ENCODE results near the gene SEMA6B. TPM values are rescaled to one million over a fixed set of nuclear protein-coding genes. Genes with fewer than 3 reads are reported as not detected.

Gene SEMA6B
- total RNA-seq, 1 donor from 2014 or later: 9.5 TPM

DNA sequence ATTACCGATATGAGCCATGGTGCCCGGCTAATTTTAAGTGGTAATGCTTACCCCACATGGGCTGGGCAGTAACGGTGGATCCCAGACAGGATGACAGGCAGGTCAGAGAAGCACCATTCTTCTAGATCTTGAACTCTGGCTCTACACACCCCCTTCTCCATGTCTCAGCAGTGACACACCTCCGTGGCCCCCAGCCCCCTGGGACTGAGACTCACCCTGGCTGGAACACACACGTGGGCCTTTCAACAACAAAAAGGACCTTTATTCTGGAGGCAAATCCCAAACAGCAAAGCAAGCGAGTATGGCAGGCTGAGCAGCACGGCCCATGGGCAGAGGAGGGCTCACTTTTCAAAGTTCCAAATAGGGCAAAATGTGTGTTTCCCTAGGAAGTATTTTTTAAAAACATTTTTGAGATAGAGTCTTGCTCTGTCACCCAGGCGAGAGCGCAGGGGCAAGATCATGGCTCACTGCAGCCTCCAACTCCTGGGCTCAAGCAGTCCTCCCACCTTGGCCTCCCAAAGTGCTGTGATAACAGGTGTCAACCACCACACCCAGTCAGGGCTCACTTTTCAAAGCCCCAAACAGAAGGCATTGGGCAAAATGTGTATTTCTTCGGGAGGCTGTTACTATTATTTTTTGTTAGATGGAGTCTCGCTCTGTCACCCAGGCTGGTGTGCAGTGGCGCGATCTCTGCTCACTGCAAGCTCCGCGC lies 37.0 kb downstream of the SEMA6B start:
- H3K4me1 Mint-ChIP-seq (ENCODE audit: unreplicated experiment): no peaks in the 10 kb centered on the region
- no peak overlapping the region for H3K4me3 Mint-ChIP-seq
- no peaks in the 10 kb centered on the region for H3K9me3 Mint-ChIP-seq
- H3K36me3 Mint-ChIP-seq: no peaks in the 10 kb centered on the region
- H3K27me3 Mint-ChIP-seq: no peaks in the 10 kb centered on the region
- no peak for DNase-seq (ENCODE audit: extremely low spot score, unreplicated experiment)
- no peak overlapping the region for H3K27ac Mint-ChIP-seq
- no peak for TF ChIP-seq CTCF (conservative IDR thresholded peaks at IDR 0.05)

GRCh38 chr19:4521888-4522242 lies 37.6 kb downstream of the SEMA6B start:
- H3K27me3 Mint-ChIP-seq: no peaks in the 10 kb centered on the region
- H3K27ac Mint-ChIP-seq: no peak overlapping the region
- H3K4me3 Mint-ChIP-seq: no peak overlapping the region
- TF ChIP-seq CTCF (conservative IDR thresholded peaks at IDR 0.05): no peak
- no peaks in the 10 kb centered on the region for H3K9me3 Mint-ChIP-seq
- no peak for DNase-seq (ENCODE audit: extremely low spot score, unreplicated experiment)
- H3K4me1 Mint-ChIP-seq (ENCODE audit: unreplicated experiment): no peaks in the 10 kb centered on the region
- H3K36me3 Mint-ChIP-seq: no peaks in the 10 kb centered on the region

- no peak for TF ChIP-seq CTCF (conservative IDR thresholded peaks at IDR 0.05)
- H3K27ac Mint-ChIP-seq: no peak overlapping the region
- H3K36me3 Mint-ChIP-seq: no peaks in the 10 kb centered on the region
- no peak for DNase-seq (ENCODE audit: extremely low spot score, unreplicated experiment)
- H3K27me3 Mint-ChIP-seq: no peaks in the 10 kb centered on the region
- H3K4me3 Mint-ChIP-seq: no peak overlapping the region
- H3K9me3 Mint-ChIP-seq: no peaks in the 10 kb centered on the region
- H3K4me1 Mint-ChIP-seq (ENCODE audit: unreplicated experiment): no peaks in the 10 kb centered on the region
These were observed 38.2 kb downstream of the SEMA6B start for GRCh38 chr19:4521170-4521887.

DNA sequence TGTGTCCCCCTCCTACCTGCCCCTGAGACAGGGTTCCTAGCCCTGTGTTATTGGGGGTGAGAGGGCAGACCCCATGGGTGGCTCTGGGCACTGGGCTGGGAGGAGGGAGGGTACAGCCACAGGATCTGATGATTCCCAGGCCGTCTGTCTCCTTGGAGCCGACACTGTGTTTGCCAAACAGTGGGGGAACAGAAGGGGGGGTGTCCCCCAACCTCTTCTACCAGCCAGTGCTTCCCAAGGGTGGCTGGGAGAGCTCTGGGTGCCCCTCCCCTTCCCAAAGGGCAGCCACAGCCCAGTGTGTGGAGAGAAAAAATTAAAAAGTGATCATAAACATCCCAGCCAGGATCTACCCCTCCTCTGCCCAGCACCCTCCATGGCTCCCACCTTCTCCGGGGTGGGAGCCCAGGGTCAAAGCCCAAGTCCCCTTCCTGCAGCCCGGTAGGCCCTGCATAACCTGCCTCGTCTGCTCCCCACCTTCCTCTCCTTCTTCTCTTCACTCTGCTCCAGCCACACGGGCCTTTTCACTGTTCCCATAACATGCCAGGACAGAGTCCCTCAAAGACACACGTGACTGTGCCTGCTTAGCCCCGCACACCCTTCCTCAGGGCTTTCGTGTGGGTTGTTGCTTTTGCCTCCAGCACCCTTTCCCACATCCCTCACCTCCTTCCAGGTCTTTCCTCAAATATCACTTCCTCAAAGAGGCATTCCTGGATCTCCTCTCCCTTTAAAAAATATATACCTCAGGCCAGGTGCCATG lies 39.8 kb downstream of the SEMA6B start:
- no peaks in the 10 kb centered on the region for H3K36me3 Mint-ChIP-seq
- H3K4me3 Mint-ChIP-seq: no peak overlapping the region
- TF ChIP-seq CTCF (conservative IDR thresholded peaks at IDR 0.05): no peak
- no peaks in the 10 kb centered on the region for H3K27me3 Mint-ChIP-seq
- H3K9me3 Mint-ChIP-seq: no peaks in the 10 kb centered on the region
- H3K4me1 Mint-ChIP-seq (ENCODE audit: unreplicated experiment): no peaks in the 10 kb centered on the region
- no peak overlapping the region for H3K27ac Mint-ChIP-seq
- no peak for DNase-seq (ENCODE audit: extremely low spot score, unreplicated experiment)

GRCh38 chr19:4519172-4519496 lies 40.4 kb downstream of the SEMA6B start:
- no peak for DNase-seq (ENCODE audit: extremely low spot score, unreplicated experiment)

More at GRCh38 chr19:4519172-4519496, 40.4 kb downstream of the SEMA6B start:
- Mint-ChIP-seq H3K27me3 (no peaks in the 10 kb centered on the region), H3K4me1 (ENCODE audit: unreplicated experiment) (no peaks in the 10 kb centered on the region), H3K9me3 (no peaks in the 10 kb centered on the region), H3K36me3 (no peaks in the 10 kb centered on the region), H3K4me3 (no peak overlapping the region), H3K27ac (no peak overlapping the region)
- no peak for TF ChIP-seq CTCF (conservative IDR thresholded peaks at IDR 0.05)

Measured in type B pancreatic cell (in vitro differentiated cells).